D721Med (cell line): ENCODE measurements around the gene CAMK2D.

Experiments used
- DNase-seq: peaks from one replicate; pipeline ENCODE4 v3.0.0; 2011; ENCODE audit warnings: low spot score; ENCODE audit not compliant: insufficient read length
- FAIRE-seq: peaks from 2 replicates; lab custom pipeline; 2011; peaks lifted over from hg19 to GRCh38; lab: Jason Lieb, UNC
- CTCF ChIP-seq: IDR thresholded peaks from 2 replicates; pipeline ENCODE4 v1.5.1; 2012; ENCODE audit warnings: mild to moderate bottlenecking, control low read depth; ENCODE audit not compliant: insufficient read depth; ENCODE audit errors: missing control alignments

The CAMK2D gene

DNA sequence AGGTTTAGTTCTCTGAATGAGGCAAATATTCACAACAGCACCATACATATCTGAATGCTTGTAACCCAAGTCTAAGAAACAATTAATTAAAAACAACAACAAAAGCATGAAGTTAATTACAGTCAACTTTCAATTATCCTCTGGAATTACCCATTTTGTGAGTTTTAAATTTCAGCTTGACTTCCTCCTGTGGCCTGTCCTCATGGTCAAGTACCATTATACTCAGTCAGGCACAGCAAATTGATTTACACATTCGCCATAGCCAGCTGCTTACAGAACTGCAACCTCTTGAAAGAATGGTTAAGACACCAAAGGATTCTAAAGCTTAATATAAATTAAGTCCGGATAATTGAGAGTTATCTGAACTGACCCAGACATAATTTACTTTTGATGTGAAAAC, 306.5 kb downstream of the CAMK2D start:
- FAIRE-seq = peak; percentile 46
- DNase-seq = no peak
- TF ChIP-seq CTCF = no peak

DNA sequence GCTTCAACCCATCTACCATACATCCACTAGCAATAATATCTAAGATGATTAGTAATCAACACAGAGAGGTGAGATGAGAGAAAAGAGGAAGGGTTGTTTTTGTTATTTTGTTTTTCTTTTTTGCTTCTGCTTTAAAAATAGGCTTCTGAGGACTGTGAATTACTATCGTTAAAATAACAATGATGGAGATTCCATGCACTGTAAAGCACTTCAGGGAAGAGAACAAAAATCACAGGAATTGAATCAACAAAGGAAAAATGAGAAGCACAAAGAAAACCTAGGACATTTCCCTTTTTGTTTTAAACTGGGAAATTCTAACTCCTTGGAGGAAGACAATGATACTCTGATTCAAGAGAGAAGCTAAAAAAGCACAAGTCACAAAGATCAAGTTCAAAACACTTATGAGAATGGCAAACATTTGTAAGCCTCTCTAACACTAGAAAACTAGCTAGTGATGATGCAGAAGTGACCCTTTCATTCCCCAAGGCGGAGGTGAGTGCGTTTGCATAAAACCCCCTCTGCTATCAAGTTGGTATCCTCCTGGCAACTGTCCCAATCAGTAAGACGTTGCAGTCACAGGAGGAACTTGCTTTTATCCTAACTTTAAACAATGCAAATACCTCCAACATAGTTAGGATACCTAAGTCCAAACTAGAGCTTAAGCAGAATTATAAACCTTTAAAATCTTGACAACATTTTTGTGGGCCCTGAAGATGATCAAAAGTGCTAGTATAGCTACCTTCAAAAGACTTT, 308.5 kb downstream of the CAMK2D start:
- no peak for TF ChIP-seq CTCF
- FAIRE-seq (no peak), DNase-seq (no peak)

DNA sequence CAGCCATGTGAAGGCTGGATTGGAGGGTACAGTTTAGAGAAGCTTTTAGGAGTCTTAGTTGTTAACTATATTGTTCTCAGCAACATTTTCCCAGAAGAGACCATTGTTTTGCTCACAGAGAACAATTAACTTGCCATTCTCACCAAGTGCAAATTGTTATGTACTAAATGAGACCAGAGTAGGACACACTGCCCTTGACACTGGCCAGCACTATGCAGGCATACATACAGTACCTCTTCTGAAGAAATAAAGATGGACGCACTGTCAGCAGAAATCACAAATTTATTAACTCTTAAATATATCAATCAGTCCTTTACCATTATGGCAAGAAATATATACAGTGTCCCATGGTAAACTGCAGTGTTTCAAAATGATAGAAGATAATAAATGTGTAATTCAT, 309.4 kb downstream of the CAMK2D start:
- DNase-seq (no peak), FAIRE-seq (no peak)
- TF ChIP-seq CTCF = no peak

DNA sequence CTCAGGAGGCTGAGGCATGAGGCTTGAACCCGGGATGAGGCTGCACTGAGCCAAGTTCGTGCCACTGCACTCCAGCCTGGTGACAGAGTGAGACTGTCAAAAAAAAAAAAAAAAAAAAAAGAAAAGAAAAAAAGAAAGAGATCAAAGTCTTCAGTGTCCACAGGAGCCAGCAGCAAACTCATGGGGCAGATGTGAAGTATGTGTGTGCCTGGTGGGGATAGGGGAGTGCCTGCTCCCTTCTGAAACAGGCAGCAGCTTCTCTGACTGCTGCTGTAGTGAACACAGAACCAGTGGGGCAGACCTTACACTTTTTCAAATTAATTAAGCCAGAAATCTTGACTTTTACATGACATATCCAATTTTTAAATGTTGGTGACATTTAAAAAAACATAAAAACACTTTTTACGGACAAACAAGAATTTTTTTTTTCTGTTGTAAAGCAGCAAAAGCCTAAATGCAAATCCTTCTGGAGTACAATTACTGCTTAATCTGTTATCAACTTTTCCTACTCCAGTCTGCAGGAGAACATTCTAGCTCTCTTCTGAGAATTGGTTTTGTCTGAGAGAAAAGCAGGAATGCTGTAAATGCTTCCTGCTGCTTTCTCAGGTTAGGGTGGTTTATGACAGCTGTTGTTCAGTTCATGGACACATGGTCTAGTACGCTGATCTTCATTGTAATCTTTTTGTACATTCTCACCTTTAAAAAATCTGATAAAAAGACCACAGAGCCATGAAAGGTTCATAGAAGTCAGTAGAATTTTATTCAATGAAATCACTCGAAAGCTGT, 311.1 kb downstream of the CAMK2D start:
- DNase-seq = no peak
- no peak for TF ChIP-seq CTCF
- no peak for FAIRE-seq

GRCh38 chr4:113449410-113449974, 312.0 kb downstream of the CAMK2D start:
- DNase-seq = no peak
- no peak for FAIRE-seq
- TF ChIP-seq CTCF = no peak

GRCh38 chr4:113447769-113448168, 313.8 kb downstream of the CAMK2D start:
- TF ChIP-seq CTCF = no peak
- DNase-seq (no peak), FAIRE-seq (no peak)
